CD4-positive, alpha-beta T cell treated with Interleukin-12 subunit alpha and Interleukin-12 subunit beta, for 1 hour (primary cell): ENCODE results near the gene PAK1.

Experiments used
- DNase-seq: peaks from one replicate; pipeline ENCODE4 v3.0.0-alpha.2; 2020

Gene PAK1

DNA sequence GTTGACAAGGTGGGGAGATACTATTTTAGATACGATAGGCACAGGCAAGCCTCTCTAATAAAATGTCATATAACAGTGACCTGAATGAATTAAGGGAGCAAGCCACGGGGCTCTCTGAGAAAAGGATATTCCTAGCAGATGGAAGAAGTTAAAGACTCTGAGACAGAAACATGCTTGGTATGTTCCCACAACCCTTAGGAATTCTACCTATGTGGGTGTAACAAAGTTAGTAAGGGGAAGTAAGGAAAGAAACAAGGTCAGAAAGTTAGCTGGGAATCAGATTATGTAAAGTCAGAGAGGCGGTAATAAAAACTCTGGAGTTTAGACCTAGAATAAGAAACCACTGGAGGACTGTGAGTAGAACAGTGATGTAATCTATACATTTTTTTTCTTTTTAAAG is 112.7 kb downstream of the PAK1 start:
- no peak for DNase-seq

DNA sequence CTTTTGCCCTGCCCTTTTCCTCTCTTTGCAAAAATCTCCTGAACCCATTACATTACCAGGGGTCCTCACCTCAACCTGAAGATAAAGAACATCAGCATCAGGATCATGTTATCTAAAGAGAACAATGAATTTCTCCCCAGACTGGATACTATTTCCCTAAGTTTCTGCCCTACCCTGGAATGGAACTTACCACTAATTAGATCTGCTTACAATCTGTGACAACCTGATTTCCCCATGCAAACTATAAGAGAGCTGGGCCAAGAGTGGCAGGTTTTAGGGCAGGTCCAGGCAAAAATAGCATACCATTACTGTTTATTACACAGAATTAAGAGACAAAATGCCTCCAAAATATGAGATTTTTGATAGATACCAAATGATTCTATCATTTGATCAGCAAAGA is 114.4 kb downstream of the PAK1 start:
- no peak for DNase-seq

GRCh38 chr11:77353131-77353530 is 120.8 kb downstream of the PAK1 start:
- no peak for DNase-seq

GRCh38 chr11:77351281-77351886 is 122.5 kb downstream of the PAK1 start:
- DNase-seq = no peak

- DNase-seq = no peak
Observed at GRCh38 chr11:77347948-77348347, 125.9 kb downstream of the PAK1 start.

- DNase-seq = no peak
Observed at GRCh38 chr11:77346906-77347603, 126.8 kb downstream of the PAK1 start.

GRCh38 chr11:77345621-77346020 is 128.3 kb downstream of the PAK1 start:
- DNase-seq = no peak

DNA sequence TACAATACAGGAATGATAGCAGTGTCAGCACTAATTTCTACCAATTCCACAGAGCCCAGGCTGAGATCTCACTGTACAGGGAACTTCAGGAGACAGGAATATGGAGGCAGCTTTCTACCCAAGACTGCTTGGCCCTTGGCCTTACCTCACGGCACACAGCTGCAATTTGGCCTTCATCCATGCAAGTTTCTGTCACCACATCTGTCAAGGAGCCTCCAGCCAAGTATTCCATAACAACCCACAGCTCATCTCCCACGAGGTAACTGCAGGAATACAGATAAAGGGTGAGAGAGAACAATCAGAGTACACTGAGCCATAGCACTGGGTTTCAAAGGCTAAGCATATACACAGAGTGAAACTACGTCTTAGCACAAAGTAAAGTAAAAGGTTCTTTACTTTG is 133.4 kb downstream of the PAK1 start:
- no peak for DNase-seq

DNA sequence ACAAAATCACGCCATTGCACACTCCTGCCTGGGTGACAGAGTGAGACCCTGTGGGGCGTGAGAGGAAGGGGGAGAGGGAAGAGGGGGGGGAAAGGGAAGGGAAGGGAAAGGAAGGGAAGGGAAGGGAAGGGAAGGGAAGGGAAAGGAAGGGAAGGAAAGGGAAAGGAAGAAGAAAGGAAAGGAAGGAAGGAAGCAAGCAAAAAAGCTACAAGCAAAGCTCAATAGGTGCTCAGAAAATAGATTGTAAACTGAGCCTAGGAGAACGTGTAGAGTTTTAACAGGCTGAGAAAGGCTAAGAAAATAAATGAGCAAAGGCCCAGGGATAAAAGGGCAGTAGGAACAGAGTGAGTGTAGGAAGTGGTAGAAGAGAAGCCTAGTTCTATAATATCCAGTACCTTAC is 141.6 kb downstream of the PAK1 start:
- no peak for DNase-seq

- no peak for DNase-seq
Observed at GRCh38 chr11:77325159-77325558, 148.7 kb downstream of the PAK1 start.

DNA sequence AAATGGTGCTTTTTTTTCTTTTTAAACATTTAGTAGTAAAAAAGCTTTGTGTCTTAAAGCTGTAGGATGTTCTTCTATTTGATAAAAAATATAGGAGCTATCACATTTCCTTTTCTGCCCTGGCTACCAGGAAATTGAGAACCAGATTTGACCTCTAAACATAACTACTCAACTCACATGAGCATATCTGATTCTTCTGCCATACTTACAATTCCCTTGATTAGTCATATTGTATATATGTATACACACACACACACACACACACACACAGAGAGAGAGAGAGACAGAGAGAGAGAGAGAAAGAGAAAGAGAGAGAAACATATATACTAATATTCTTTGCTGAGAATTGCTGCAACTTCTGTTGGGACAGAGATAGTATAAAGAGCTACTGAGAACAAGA is 149.4 kb downstream of the PAK1 start:
- no peak for DNase-seq

GRCh38 chr11:77322926-77323590 is 150.8 kb downstream of the PAK1 start:
- no peak for DNase-seq

DNA sequence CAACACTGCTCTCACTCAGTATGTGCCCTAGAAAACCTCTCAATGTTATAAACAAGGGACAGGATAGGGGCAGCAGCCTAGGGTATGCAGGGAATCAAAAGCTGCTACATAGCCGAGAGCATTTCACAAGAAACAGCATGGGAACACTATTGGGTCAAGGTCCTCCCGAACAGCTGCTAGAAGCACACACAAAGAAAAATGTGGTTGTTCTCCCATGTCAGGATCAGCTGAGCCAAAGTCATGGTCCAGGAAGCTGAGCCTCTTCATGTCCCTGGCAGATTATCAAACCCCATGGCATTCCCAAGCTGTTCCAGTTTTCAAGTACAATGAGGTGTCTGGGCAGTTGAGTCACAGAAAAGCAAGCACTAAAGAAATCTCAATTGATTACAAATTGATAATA is 151.4 kb downstream of the PAK1 start:
- DNase-seq = no peak

GRCh38 chr11:77320351-77320750 is 153.5 kb downstream of the PAK1 start:
- no peak for DNase-seq

DNA sequence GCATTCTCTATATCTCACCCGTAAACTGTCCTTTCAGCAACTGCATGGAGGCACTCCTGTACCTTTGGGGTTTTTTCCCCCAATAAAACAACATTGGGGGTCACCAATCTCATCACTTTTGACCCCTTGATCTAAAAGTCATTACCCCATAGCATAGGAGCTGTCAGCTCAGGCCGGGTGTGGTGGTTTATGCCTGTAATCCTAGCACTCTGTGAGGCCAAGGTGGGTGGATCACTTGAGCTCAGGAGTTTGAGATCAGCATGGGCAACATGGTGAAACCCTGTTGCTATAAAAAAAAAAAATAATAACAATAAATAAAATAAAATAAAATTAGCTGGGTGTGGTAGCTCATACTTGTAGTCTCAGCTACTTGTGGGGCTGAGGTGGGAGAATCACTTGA is 155.3 kb downstream of the PAK1 start:
- no peak for DNase-seq

- DNase-seq = no peak
Observed at GRCh38 chr11:77316733-77317342, 157.1 kb downstream of the PAK1 start.

DNA sequence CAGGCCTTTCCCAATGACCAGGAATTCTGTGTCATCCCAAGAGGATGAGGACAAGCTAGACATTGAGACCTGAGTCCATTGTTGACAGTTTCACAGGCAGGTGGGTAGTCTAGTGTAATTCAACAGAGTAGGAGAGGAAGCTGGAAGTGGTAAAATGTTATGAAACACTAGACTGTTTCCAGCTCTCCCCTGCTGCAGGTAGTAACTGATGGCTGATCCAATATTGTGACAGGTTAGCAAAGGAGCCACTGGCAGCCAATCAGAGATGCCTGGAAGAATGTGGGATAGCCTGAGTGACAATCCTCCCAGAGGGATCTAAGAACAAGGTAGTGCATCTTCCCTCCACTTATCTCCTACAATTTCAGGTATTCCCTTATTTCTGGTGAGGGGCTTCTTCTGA is 161.8 kb downstream of the PAK1 start:
- DNase-seq = no peak

- no peak for DNase-seq
Observed at GRCh38 chr11:77311701-77312100, 162.2 kb downstream of the PAK1 start.

DNA sequence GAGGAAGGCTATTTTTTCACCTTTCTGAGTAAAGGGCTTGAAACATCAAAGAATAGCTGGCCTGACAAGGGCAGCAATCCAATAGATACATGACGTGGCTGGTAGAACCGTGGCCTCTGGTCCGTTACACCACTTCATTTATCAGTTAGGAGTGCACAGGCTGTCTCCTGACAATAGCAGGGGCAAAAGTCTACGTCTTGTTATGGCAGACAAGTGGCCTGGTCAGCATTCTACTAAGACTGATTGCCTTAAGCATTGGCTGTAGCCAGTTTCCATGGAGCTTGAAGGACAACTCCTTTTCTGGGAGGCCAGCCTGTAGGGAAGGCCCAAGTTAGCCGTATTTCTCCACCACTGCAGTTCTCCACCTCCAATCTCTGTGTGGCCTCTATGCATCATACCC is 163.2 kb downstream of the PAK1 start:
- DNase-seq = no peak

DNA sequence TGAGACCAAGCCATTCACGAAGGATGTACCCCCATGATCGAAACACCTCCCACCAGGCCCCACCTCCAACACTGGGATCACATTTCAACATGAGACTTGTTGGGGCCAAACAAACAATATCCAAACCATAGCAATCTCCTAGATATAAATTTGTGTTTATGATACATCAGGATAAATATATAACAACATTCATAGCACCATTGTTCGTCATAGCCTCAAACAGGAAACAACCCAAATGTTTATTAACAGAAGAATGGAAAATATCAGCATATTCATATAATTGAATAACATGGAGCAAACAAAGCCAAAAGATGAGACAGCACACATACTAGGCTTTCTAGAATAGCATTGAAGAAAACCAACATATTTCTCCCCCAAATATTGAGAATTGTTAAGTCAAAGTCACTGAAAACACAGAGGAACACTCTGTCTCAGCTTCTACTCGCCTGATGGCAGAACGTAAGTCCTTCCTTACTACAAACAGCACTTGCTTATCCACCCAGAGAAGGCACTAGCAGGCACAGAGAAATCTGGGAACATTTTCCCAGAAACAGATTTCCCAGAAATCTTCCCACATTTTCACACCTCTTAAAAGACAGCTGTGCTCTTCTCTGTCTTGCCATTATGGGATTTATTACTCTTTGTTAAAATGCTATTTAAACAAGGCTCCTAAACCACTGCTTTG is 164.4 kb downstream of the PAK1 start:
- DNase-seq = no peak

GRCh38 chr11:77308838-77309237 is 165.1 kb downstream of the PAK1 start:
- DNase-seq = no peak

GRCh38 chr11:77303328-77303727 is 170.6 kb downstream of the PAK1 start:
- DNase-seq = no peak

- no peak for DNase-seq
Observed at GRCh38 chr11:77302752-77303151, 171.1 kb downstream of the PAK1 start.
